Keratinocyte (primary cell): ENCODE results near the gene LRRC38. TPM values are rescaled to one million over a fixed set of nuclear protein-coding genes. Genes with fewer than 3 reads are reported as not detected.

Experiments
- DNase-seq: peaks from one replicate; pipeline ENCODE4 v3.0.0-alpha.2; 2011; ENCODE audit warnings: low read depth, missing footprints, low spot score
- FAIRE-seq: peaks from 2 replicates; lab custom pipeline; 2011; peaks lifted over from hg19 to GRCh38; lab: Jason Lieb, UNC
- H2AFZ ChIP-seq: 2 replicates; pipeline ENCODE4 v1.6.0; 2012; ENCODE audit warnings: low read length, control low read depth, inconsistent platforms; ENCODE audit not compliant: control insufficient read depth
- H3K27ac ChIP-seq: 2 replicates; pipeline ENCODE4 v1.5.1; 2011; ENCODE audit warnings: low read length; ENCODE audit not compliant: control insufficient read depth, insufficient read depth
- H3K27me3 ChIP-seq: 3 replicates; pipeline ENCODE4 v1.6.0; 2011; ENCODE audit warnings: low read length; ENCODE audit not compliant: control insufficient read depth, insufficient read depth; ENCODE audit errors: extremely low read depth
- H3K36me3 ChIP-seq, 2 experiments: 2 replicates in 1 of 2; 3 replicates in 1 of 2; pipeline ENCODE4 v1.5.1; 2011; ENCODE audit warnings: low read length in 2 of 2, mild to moderate bottlenecking in 1 of 2; ENCODE audit not compliant: control insufficient read depth in 2 of 2, insufficient read depth in 2 of 2; ENCODE audit errors: extremely low read depth in 1 of 2
- H3K4me1 ChIP-seq: 3 replicates; pipeline ENCODE4 v1.5.1; 2011; ENCODE audit warnings: low read length; ENCODE audit not compliant: control insufficient read depth, insufficient read depth; ENCODE audit errors: extremely low read depth
- H3K4me2 ChIP-seq: 3 replicates; pipeline ENCODE4 v1.6.0; 2011; ENCODE audit warnings: low read depth, low read length; ENCODE audit not compliant: control insufficient read depth, insufficient read depth; ENCODE audit errors: extremely low read depth
- H3K4me3 ChIP-seq, 3 experiments: fragments of 200-600 bp in 1 of 3; sonication (generic) in 1 of 3; 2 replicates in 2 of 3; 3 replicates in 1 of 3; pipeline ENCODE4 v1.5.1; 2011 to 2016; ENCODE audit warnings: low read length in 3 of 3, mild to moderate bottlenecking in 3 of 3, control low read depth in 2 of 3, inconsistent platforms in 1 of 3, low read depth in 1 of 3, mixed read lengths in 1 of 3, mixed run types in 1 of 3, moderate library complexity in 1 of 3; ENCODE audit not compliant: control insufficient read depth in 2 of 3, insufficient read depth in 2 of 3; ENCODE audit errors: extremely low read depth in 1 of 3
- H3K79me2 ChIP-seq: 2 replicates; pipeline ENCODE4 v1.6.0; 2012; ENCODE audit warnings: low read length; ENCODE audit not compliant: control insufficient read depth, insufficient read depth
- H3K9ac ChIP-seq: 3 replicates; pipeline ENCODE4 v1.6.0; 2011; ENCODE audit warnings: low read length; ENCODE audit not compliant: control insufficient read depth, insufficient read depth; ENCODE audit errors: extremely low read depth
- H3K9me1 ChIP-seq: 3 replicates; pipeline ENCODE4 v1.6.0; 2011; ENCODE audit warnings: low read length; ENCODE audit not compliant: control insufficient read depth, insufficient read depth; ENCODE audit errors: extremely low read depth
- H3K9me3 ChIP-seq: 2 replicates; pipeline ENCODE4 v1.5.1; 2012; ENCODE audit warnings: low read depth, low read length; ENCODE audit not compliant: control insufficient read depth
- H4K20me1 ChIP-seq: 3 replicates; pipeline ENCODE4 v1.6.0; 2011; ENCODE audit warnings: low read length; ENCODE audit not compliant: control insufficient read depth, insufficient read depth; ENCODE audit errors: extremely low read depth
- EZH2 ChIP-seq: IDR thresholded peaks from one replicate; pipeline ENCODE4 v1.6.1; 2012; ENCODE audit warnings: inconsistent platforms, mild to moderate bottlenecking, low read length, moderate library complexity
- dilution Hi-C: fragments of 300-500 bp; cut with MboI; formaldehyde crosslinking; loops from one replicate; pipeline ENCODE4 v1.7.0; 2020; ENCODE audit warnings: low sequenced_read_pairs; ENCODE audit not compliant: extremely low pct_ligation_motif_present
- polyA plus RNA-seq, 5 experiments: library from polyadenylated mRNA; depleted of rRNA in 3 of 5; stranded (reverse) in 3 of 5; stranded (forward) in 1 of 5; unstranded in 1 of 5; fragments of >200 nt; gene quantifications; 1 replicate in 1 of 5; 2 replicates in 3 of 5; 3 replicates in 1 of 5; pipeline versions ENCODE4 v1.2.1 to v1.2.3, GENCODE V29; 2011 to 2012; ENCODE audit warnings: missing spikeins in 2 of 5, low read depth in 1 of 5, low replicate concordance in 1 of 5
- TF ChIP-seq, protein P1 (sequence below), 3 experiments: IDR thresholded peaks in 1 of 3; conservative IDR thresholded peaks in 1 of 3; optimal IDR thresholded peaks in 1 of 3; 2 replicates in 2 of 3; 3 replicates in 1 of 3; pipeline versions ENCODE3 to v1.5.1; 2011; ENCODE audit warnings: low read length in 3 of 3, mild to moderate bottlenecking in 3 of 3, moderate library complexity in 2 of 3, control low read depth in 1 of 3, inconsistent platforms in 1 of 3; ENCODE audit not compliant: insufficient read depth in 2 of 3; ENCODE audit errors: extremely low read depth in 1 of 3

The LRRC38 gene
- polyA plus RNA-seq, 1 donor (not counting 4 experiments of a cell fraction or from before 2014, with no cell fraction given), result not detected

DNA sequence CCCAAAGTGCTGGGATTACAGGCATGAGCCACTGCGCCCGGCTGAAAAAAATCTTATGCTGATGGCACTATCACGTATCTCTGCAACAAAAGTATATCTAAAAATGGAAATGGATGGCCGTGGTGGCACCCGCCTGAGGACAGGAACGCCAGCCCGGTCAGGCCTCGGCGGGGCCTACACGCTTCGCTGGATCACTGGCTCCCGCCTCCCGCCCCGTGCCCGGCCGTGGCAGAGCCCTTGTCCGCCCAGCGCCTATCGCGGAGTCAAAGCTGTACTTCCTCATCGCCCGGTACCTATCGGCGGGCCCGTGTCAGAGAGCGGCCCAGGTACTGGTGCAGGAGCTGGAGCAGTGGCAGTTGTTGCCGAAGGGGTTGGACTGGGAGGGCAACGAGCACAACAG is 41.0 kb upstream of the LRRC38 start:
- no peak overlapping the region for H3K9ac ChIP-seq
- TF ChIP-seq, protein P1, sequence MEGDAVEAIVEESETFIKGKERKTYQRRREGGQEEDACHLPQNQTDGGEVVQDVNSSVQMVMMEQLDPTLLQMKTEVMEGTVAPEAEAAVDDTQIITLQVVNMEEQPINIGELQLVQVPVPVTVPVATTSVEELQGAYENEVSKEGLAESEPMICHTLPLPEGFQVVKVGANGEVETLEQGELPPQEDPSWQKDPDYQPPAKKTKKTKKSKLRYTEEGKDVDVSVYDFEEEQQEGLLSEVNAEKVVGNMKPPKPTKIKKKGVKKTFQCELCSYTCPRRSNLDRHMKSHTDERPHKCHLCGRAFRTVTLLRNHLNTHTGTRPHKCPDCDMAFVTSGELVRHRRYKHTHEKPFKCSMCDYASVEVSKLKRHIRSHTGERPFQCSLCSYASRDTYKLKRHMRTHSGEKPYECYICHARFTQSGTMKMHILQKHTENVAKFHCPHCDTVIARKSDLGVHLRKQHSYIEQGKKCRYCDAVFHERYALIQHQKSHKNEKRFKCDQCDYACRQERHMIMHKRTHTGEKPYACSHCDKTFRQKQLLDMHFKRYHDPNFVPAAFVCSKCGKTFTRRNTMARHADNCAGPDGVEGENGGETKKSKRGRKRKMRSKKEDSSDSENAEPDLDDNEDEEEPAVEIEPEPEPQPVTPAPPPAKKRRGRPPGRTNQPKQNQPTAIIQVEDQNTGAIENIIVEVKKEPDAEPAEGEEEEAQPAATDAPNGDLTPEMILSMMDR (optimal IDR thresholded peaks at IDR 0.05 in 1 of 3, IDR thresholded peaks at IDR 0.05 in 1 of 3, conservative IDR thresholded peaks at IDR 0.05 in 1 of 3; ENCODE audit: extremely low read depth in 1 of 3, insufficient read depth in 2 of 3, low read length in 3 of 3), result no peak
- no peak for TF ChIP-seq EZH2
- dilution Hi-C loops, result no loop called here
- DNase-seq (no peak), FAIRE-seq (no peak)
- H3K9me1 ChIP-seq, result no peaks in the 10 kb centered on the region
- no peak overlapping the region for H3K4me3 ChIP-seq
- H4K20me1 ChIP-seq, result no peaks in the 10 kb centered on the region
- no peak overlapping the region for H3K4me2 ChIP-seq
- H2AFZ ChIP-seq, result no peak overlapping the region
- H3K27ac ChIP-seq, result no peak overlapping the region
- no peaks in the 10 kb centered on the region for H3K9me3 ChIP-seq
- no peaks in the 10 kb centered on the region for H3K36me3 ChIP-seq
- no peaks in the 10 kb centered on the region for H3K79me2 ChIP-seq
- H3K4me1 ChIP-seq, result no peaks in the 10 kb centered on the region
- no peaks in the 10 kb centered on the region for H3K27me3 ChIP-seq

GRCh38 chr1:13550663-13551062 is 36.9 kb upstream of the LRRC38 start:
- Histone ChIP-seq H3K9me3 (no peaks in the 10 kb centered on the region), H3K4me2 (no peak overlapping the region), H2AFZ (no peak overlapping the region), H3K27me3 (no peaks in the 10 kb centered on the region), H3K4me1 (no peaks in the 10 kb centered on the region), H3K36me3 (no peaks in the 10 kb centered on the region), H4K20me1 (no peaks in the 10 kb centered on the region), H3K27ac (no peak overlapping the region), H3K79me2 (no peaks in the 10 kb centered on the region), H3K9ac (no peak overlapping the region), H3K4me3 (no peak overlapping the region), H3K9me1 (no peaks in the 10 kb centered on the region)
- no peak for TF ChIP-seq EZH2
- TF ChIP-seq, protein P1 (optimal IDR thresholded peaks at IDR 0.05 in 1 of 3, IDR thresholded peaks at IDR 0.05 in 1 of 3, conservative IDR thresholded peaks at IDR 0.05 in 1 of 3; ENCODE audit: extremely low read depth in 1 of 3, insufficient read depth in 2 of 3, low read length in 3 of 3), result no peak
- dilution Hi-C loops, result no loop called here
- FAIRE-seq (no peak), DNase-seq (no peak)
